ENCODE data around the gene RNFT1. TPM values are rescaled to one million over a fixed set of nuclear protein-coding genes. Genes with fewer than 3 reads are reported as not detected.
"Not testable (repeated sequence)": the region's sequence is repeated elsewhere in the genome, so short reads cannot be mapped to it uniquely, and the experiment has no call there.

RNFT1 gene
- total RNA-seq, 1 donor from 2014 or later = 18.9 TPM

- DNase-seq = not testable (repeated sequence)
Observed at GRCh38 chr17:59920637-59921036, 43.9 kb downstream of the RNFT1 start.

- DNase-seq = no peak
Observed at GRCh38 chr17:59916446-59916845, 48.1 kb downstream of the RNFT1 start.

GRCh38 chr17:59914274-59914854 lies 50.2 kb downstream of the RNFT1 start:
- DNase-seq = peak; percentile 65

GRCh38 chr17:59907467-59907866 lies 57.1 kb downstream of the RNFT1 start:
- no peak for DNase-seq

- DNase-seq = no peak
Observed at GRCh38 chr17:59903455-59903854, 61.1 kb downstream of the RNFT1 start.

Other genes starting within 250 kb of the RNFT1 start
- gene TUBD1, start 71.8 kb downstream of the RNFT1 start, total RNA-seq = 8.7 and 8.9 TPM in 2 replicates
- 22.5 and 26.1 TPM in 2 replicates for gene RPS6KB1, start 71.6 kb downstream of the RNFT1 start, total RNA-seq
- 12.5 and 13.8 TPM in 2 replicates for gene HEATR6, start 114.2 kb upstream of the RNFT1 start, total RNA-seq
- gene CA4, start 185.2 kb upstream of the RNFT1 start, total RNA-seq = 3.2 and 4.0 TPM in 2 replicates

Data from dermis blood vessel endothelial cell (primary cell).